Testis (tissue), 2 donors: ENCODE measurements around the gene RSPH3.

Source experiments
- CTCF ChIP-seq, 3 experiments: fragments of 450-650 bp in 2 of 3; fragments of 200-600 bp in 1 of 3; sonication (generic) in 1 of 3; IDR thresholded peaks; one replicate each; pipeline ENCODE4 v1.5.1; 2016 to 2019; ENCODE audit warnings: antibody characterized with exemption in 3 of 3, mild to moderate bottlenecking in 2 of 3, moderate library complexity in 1 of 3
- POLR2A ChIP-seq: fragments of 450-650 bp; IDR thresholded peaks from one replicate; pipeline ENCODE4 v1.6.1; 2017; ENCODE audit warnings: antibody characterized with exemption, mild to moderate bottlenecking, moderate library complexity

GRCh38 chr6:158923805-158924498 is 76.0 kb downstream of the RSPH3 start:
- no peak for TF ChIP-seq POLR2A
- TF ChIP-seq CTCF (IDR thresholded peaks at IDR 0.05) = no peak
